Left ventricle myocardium inferior (tissue), 1 donor: ENCODE results near the gene CCDC92. TPM values are rescaled to one million over a fixed set of nuclear protein-coding genes. Genes with fewer than 3 reads are reported as not detected.

Source experiments
- DNase-seq: peaks from one replicate; pipeline ENCODE4 v3.0.0-alpha.2; 2020
- H3K27ac ChIP-seq: fragments of 200-600 bp; replicated peaks from 2 replicates; pipeline ENCODE4 v1.8.0; 2021
- H3K27me3 ChIP-seq: fragments of 200-600 bp; 2 replicates; pipeline ENCODE4 v1.8.0; 2021; ENCODE audit warnings: low read depth
- H3K36me3 ChIP-seq: fragments of 200-600 bp; 2 replicates; pipeline ENCODE4 v1.8.0; 2021
- H3K4me1 ChIP-seq: fragments of 200-600 bp; 2 replicates; pipeline ENCODE4 v1.8.0; 2021
- H3K4me3 ChIP-seq: fragments of 200-600 bp; 2 replicates; pipeline ENCODE4 v1.8.0; 2021; ENCODE audit warnings: mild to moderate bottlenecking, moderate library complexity
- H3K9me3 ChIP-seq: fragments of 200-600 bp; replicated peaks from 2 replicates; pipeline ENCODE4 v1.8.0; 2021
- CTCF ChIP-seq: fragments of 200-600 bp; IDR thresholded peaks from 2 replicates; pipeline ENCODE4 v1.8.0; 2021; ENCODE audit warnings: antibody characterized with exemption, mild to moderate bottlenecking, borderline replicate concordance
- intact Hi-C: fragments of 100-400 bp; cut with micrococcal nuclease; formaldehyde crosslinking; loops from one replicate; pipeline ENCODE4 v1.11.0; 2022
- total RNA-seq: library from RNA; stranded (reverse); fragmentation: NEBNext Ultra II Directional; extraction: Animal tissue kit (Norgen Biotek cat#: 25700); gene quantifications from one replicate; pipeline ENCODE4 v1.2.1, GENCODE V29; 2021
- donor health status: DM: no; HTN: yes; CAD: no; lungs with severe emphysema.

CCDC92 gene
- total RNA-seq, 1 donor from 2014 or later: 57.2 TPM

DNA sequence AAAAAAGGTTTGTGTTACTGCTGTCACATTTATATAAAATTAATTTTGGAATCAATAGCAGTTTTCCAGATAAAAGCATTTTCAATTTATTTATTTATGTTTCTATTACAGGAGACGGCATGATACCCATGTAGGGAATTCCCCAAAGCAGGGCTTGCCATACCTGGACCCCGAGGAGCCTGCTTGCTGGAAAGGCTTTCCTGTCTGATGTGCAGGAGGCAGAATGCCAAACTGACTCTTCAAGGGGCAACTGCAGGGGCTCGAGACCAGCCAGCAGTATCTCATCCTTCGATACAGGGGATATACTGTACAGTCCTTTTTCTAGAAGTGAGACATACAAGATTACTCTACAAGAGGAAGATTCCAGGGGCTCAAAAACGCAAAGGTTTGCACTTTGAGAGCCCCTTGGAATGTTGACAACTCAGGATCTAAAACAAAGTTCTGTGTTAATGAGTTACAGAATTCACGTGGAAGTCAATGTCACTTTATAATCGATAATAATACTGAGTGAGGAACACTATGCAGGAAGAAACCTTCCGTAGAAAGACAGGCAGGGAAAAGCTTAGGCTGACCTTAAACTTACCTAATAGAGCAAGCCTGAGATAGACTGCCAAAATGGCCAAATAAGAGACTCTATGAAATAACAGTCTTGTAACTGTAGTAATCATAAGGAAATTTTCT lies 38.9 kb upstream of the CCDC92 start:
- Histone ChIP-seq H3K9me3 (no peaks in the 10 kb centered on the region), H3K4me3 (no peak overlapping the region), H3K36me3 (peaks cover 39% of the 10 kb centered on the region), H3K27me3 (no peaks in the 10 kb centered on the region), H3K4me1 (peaks cover 41% of the 10 kb centered on the region), H3K27ac (no peak overlapping the region)
- intact Hi-C loops: no loop called here
- no peak for TF ChIP-seq CTCF
- DNase-seq: no peak

- intact Hi-C loops: no loop called here
- no peak for TF ChIP-seq CTCF
- H3K4me1 ChIP-seq: peaks cover 50% of the 10 kb centered on the region
- no peak overlapping the region for H3K27ac ChIP-seq
- no peak for DNase-seq
- no peak overlapping the region for H3K4me3 ChIP-seq
- no peaks in the 10 kb centered on the region for H3K27me3 ChIP-seq
- no peaks in the 10 kb centered on the region for H3K9me3 ChIP-seq
- H3K36me3 ChIP-seq: peaks cover 39% of the 10 kb centered on the region
These were observed 38.1 kb upstream of the CCDC92 start for GRCh38 chr12:124010687-124011086.

DNA sequence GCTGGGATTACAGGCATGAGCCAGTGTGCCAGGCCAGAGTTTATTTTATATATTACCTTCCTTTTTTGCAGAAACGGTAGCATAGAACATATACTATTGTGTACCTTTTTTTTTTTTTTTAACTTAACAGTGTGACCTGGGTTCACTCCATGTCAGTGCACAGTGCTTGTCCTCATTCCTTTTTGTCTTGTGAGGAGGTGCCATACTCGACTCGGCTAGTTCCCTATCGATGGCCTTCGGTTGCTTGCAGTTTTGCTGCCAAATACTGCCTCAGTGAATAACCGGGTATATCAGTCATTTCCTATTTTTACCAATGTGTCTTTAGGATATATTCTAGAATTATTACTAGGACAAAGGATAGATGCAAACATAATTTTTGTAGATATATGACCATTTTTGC lies 37.1 kb upstream of the CCDC92 start:
- H3K4me3 ChIP-seq: no peak overlapping the region
- peaks cover 43% of the 10 kb centered on the region for H3K36me3 ChIP-seq
- DNase-seq: no peak
- intact Hi-C loops: no loop called here
- no peak for TF ChIP-seq CTCF
- H3K27me3 ChIP-seq: no peaks in the 10 kb centered on the region
- no peak overlapping the region for H3K27ac ChIP-seq
- no peaks in the 10 kb centered on the region for H3K9me3 ChIP-seq
- H3K4me1 ChIP-seq: peaks cover 56% of the 10 kb centered on the region

- DNase-seq: no peak
- Histone ChIP-seq H3K27me3 (no peaks in the 10 kb centered on the region), H3K36me3 (peaks cover 45% of the 10 kb centered on the region), H3K4me3 (no peak overlapping the region), H3K9me3 (no peaks in the 10 kb centered on the region), H3K4me1 (peaks cover 65% of the 10 kb centered on the region), H3K27ac (no peak overlapping the region)
- TF ChIP-seq CTCF: no peak
- intact Hi-C loops: no loop called here
These were observed 36.0 kb upstream of the CCDC92 start for GRCh38 chr12:124008595-124008994.

DNA sequence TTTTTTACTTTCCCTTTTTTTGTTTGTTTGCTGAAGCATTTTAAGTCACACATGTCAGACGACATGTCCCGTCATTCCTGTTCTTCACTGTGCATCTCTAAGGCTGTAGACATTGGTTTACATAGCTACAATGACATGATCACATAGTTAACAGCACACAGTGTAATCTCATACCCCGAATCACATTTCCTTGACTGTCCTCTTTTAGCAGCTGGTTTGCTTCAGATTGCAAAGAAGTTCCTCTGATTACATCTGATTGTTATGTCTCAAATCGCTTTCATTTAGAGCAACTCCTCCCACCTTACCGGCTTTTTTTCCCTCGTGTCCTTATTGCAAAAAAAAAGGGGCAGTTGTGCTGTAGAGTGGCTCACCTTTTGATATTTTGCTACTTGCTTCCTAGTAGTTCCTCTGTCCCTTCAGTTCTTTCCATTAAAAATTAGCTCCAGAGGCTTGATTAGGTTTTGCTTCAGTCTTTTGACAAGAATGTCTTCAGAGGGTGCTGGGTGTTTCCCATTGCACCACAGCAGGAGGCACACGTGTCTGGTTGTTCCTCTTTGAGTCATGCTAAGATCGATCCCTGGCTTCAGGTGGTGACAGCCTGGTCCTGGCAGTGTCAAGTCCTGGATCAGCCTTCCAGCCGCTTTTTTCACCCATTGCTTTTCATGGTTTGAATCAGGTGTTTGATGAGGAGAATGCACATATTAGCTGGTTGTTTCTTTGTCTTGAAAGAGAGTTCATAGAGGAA lies 35.4 kb upstream of the CCDC92 start:
- no peaks in the 10 kb centered on the region for H3K9me3 ChIP-seq
- peaks cover 70% of the 10 kb centered on the region for H3K4me1 ChIP-seq
- no peak overlapping the region for H3K27ac ChIP-seq
- peaks cover 39% of the 10 kb centered on the region for H3K36me3 ChIP-seq
- DNase-seq: no peak
- TF ChIP-seq CTCF: no peak
- intact Hi-C loops: no loop called here
- no peaks in the 10 kb centered on the region for H3K27me3 ChIP-seq
- no peak overlapping the region for H3K4me3 ChIP-seq
